HepG2 (cell line): ENCODE results near the gene PHRF1. TPM values are rescaled to one million over a fixed set of nuclear protein-coding genes. Genes with fewer than 3 reads are reported as not detected.

Experiments used
- ARNT ChIP-seq: fragments of 450-650 bp; IDR thresholded peaks from 2 replicates; pipeline ENCODE4 v1.6.1; 2017
- BRD4 ChIP-seq: sonication (generic); formaldehyde crosslinking; IDR thresholded peaks from 2 replicates; pipeline ENCODE4 v1.4.0; 2020; ENCODE audit warnings: missing genetic modification reagents
- CERS6 ChIP-seq: sonication (generic); formaldehyde crosslinking; IDR thresholded peaks from 2 replicates; pipeline ENCODE4 v1.5.0; 2020; ENCODE audit warnings: missing genetic modification reagents
- FLYWCH1 ChIP-seq: sonication (generic); formaldehyde crosslinking; IDR thresholded peaks from 2 replicates; pipeline ENCODE4 v1.8.1; 2023; ENCODE audit warnings: mild to moderate bottlenecking, missing genetic modification reagents
- FOXM1 ChIP-seq: sonication (generic); formaldehyde crosslinking; IDR thresholded peaks from 2 replicates; pipeline ENCODE4 v1.5.0; 2020; ENCODE audit warnings: missing genetic modification reagents
- KDM3A ChIP-seq: IDR thresholded peaks from 2 replicates; pipeline ENCODE4 v1.6.1; 2018; ENCODE audit warnings: low read depth, missing compliant biosample characterization
- NFE2 ChIP-seq: sonication (generic); formaldehyde crosslinking; IDR thresholded peaks from 2 replicates; pipeline ENCODE4 v1.4.0; 2020; ENCODE audit warnings: missing genetic modification reagents
- NR0B2 ChIP-seq: sonication (generic); formaldehyde crosslinking; IDR thresholded peaks from 2 replicates; pipeline ENCODE4 v1.4.0; 2020; ENCODE audit warnings: mild to moderate bottlenecking, missing genetic modification reagents
- RBAK ChIP-seq: sonication (generic); formaldehyde crosslinking; IDR thresholded peaks from 2 replicates; pipeline ENCODE4 v1.5.1; 2020; ENCODE audit warnings: mild to moderate bottlenecking, missing genetic modification reagents
- SIN3B ChIP-seq: fragments of 150-350 bp; IDR thresholded peaks from 2 replicates; pipeline ENCODE4 v1.6.1; 2014; ENCODE audit warnings: low read length
- SOX5 ChIP-seq: IDR thresholded peaks from 2 replicates; pipeline ENCODE4 v1.6.1; 2016; ENCODE audit warnings: borderline replicate concordance
- ZFP36L1 ChIP-seq: sonication (generic); formaldehyde crosslinking; IDR thresholded peaks from 2 replicates; pipeline ENCODE4 v1.8.0; 2022; ENCODE audit warnings: mild to moderate bottlenecking, missing genetic modification reagents, moderate library complexity
- ZNF160 ChIP-seq: sonication (generic); formaldehyde crosslinking; IDR thresholded peaks from 2 replicates; pipeline ENCODE4 v1.8.0; 2022; ENCODE audit warnings: mild to moderate bottlenecking, inconsistent platforms, missing genetic modification reagents
- ZNF207 ChIP-seq: fragments of 450-650 bp; IDR thresholded peaks from 2 replicates; pipeline ENCODE4 v1.6.1; 2016; ENCODE audit warnings: antibody characterized with exemption, borderline replicate concordance
- ZNF513 ChIP-seq: sonication (generic); formaldehyde crosslinking; conservative IDR thresholded peaks from 2 replicates; pipeline ENCODE4 v1.5.0; 2020; ENCODE audit warnings: missing genetic modification reagents
- ZNF577 ChIP-seq: sonication (generic); formaldehyde crosslinking; IDR thresholded peaks from 2 replicates; pipeline ENCODE4 v1.4.0; 2020; ENCODE audit warnings: mild to moderate bottlenecking, low read depth, missing genetic modification reagents, borderline replicate concordance
- ZNF607 ChIP-seq: sonication (generic); formaldehyde crosslinking; IDR thresholded peaks from 2 replicates; pipeline ENCODE4 v1.5.1; 2020; ENCODE audit warnings: missing genetic modification reagents, mild to moderate bottlenecking, borderline replicate concordance
- ZNF616 ChIP-seq: sonication (generic); formaldehyde crosslinking; IDR thresholded peaks from 2 replicates; pipeline ENCODE4 v1.5.0; 2020; ENCODE audit warnings: low read depth, mild to moderate bottlenecking, missing genetic modification reagents
- ZNF776 ChIP-seq: sonication (generic); formaldehyde crosslinking; IDR thresholded peaks from 2 replicates; pipeline ENCODE4 v1.4.0; 2020; ENCODE audit warnings: mild to moderate bottlenecking, missing genetic modification reagents
- ZNF878 ChIP-seq: sonication (generic); formaldehyde crosslinking; IDR thresholded peaks from 2 replicates; pipeline ENCODE4 v1.8.1; 2023; ENCODE audit warnings: mild to moderate bottlenecking, missing genetic modification reagents, moderate library complexity
- polyA plus RNA-seq, 8 experiments: library from polyadenylated mRNA; depleted of rRNA in 3 of 8; stranded (reverse) in 7 of 8; unstranded in 1 of 8; fragments of >200 nt; fragmentation: Illumina TruSeq in 4 of 8; extraction: Trizol in 4 of 8; gene quantifications; 2 replicates each; pipeline versions ENCODE4 v1.2.1 to v1.2.3, GENCODE V29; 2011 to 2016; ENCODE audit warnings: low read depth in 4 of 8, missing spikeins in 1 of 8, mixed read lengths in 1 of 8; ENCODE audit not compliant: insufficient read depth in 1 of 8
- total RNA-seq, 5 experiments: library from RNA; depleted of rRNA; stranded (reverse); fragments of >200 nt; fragmentation: Illumina TruSeq; extraction: Trizol; gene quantifications; 2 replicates each; pipeline ENCODE4 v1.2.3, GENCODE V29; 2016; ENCODE audit warnings: low read depth in 1 of 5
- TF ChIP-seq, protein P1 (sequence below): sonication (generic); formaldehyde crosslinking; IDR thresholded peaks from 2 replicates; pipeline ENCODE4 v1.5.1; 2020; ENCODE audit warnings: missing genetic modification reagents, mild to moderate bottlenecking, borderline replicate concordance
- TF ChIP-seq, protein P2 (sequence below): IDR thresholded peaks from 2 replicates; pipeline ENCODE4 v1.6.1; 2016; ENCODE audit warnings: control low read depth
- TF ChIP-seq, protein P3 (sequence below): sonication (generic); formaldehyde crosslinking; IDR thresholded peaks from 2 replicates; pipeline ENCODE4 v1.4.0; 2020; ENCODE audit warnings: missing genetic modification reagents

Gene PHRF1
- total and polyA plus RNA-seq, 2 of the 13 experiments (the other 11 are each of a cell fraction or from before 2014, with no cell fraction given) = 8.2 to 16.7 TPM

GRCh38 chr11:561148-562003 lies 14.9 kb upstream of the PHRF1 start (continued):
- TF ChIP-seq ZNF577 (no peak), CERS6 (CRISPR knock-in tag) (no peak), ZNF207 (no peak), SOX5 (CRISPR knock-in tag) (peak; percentile 61; the same call in 1 of the 2 replicates), ZNF878 (CRISPR knock-in tag) (0 out of 2 replicates have a peak, but pooled peaks have one; percentile 54), ZNF776 (CRISPR knock-in tag) (0 out of 2 replicates have a peak, but pooled peaks have one; percentile 19), ZNF160 (CRISPR knock-in tag) (no peak), ZNF513 (CRISPR knock-in tag) (no peak), ZNF616 (CRISPR knock-in tag) (no peak; the same call in 1 of the 2 replicates), ZFP36L1 (CRISPR knock-in tag) (no peak), ARNT (no peak), BRD4 (CRISPR knock-in tag) (no peak; the same call in 1 of the 2 replicates), ZNF607 (no peak), NFE2 (CRISPR knock-in tag) (no peak), SIN3B (no peak), RBAK (CRISPR knock-in tag) (no peak), FOXM1 (CRISPR knock-in tag) (no peak), KDM3A (CRISPR knock-in tag) (no peak), NR0B2 (CRISPR knock-in tag) (0 out of 2 replicates have a peak, but pooled peaks have one; percentile 24), FLYWCH1 (CRISPR knock-in tag) (0 out of 2 replicates have a peak, but pooled peaks have one; percentile 33)
- TF ChIP-seq, protein P1, sequence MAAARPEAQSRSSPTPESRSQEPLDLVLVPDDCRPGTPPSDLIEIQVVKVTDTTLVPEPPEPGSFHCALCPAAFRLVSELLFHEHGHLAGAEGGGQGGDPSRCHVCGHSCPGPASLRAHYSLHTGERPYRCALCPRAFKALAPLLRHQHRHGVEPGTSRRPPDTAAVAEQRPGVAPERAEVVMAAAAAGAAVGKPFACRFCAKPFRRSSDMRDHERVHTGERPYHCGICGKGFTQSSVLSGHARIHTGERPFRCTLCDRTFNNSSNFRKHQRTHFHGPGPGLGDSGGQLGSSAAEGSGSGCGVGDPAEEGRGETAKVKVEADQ = no peak
- TF ChIP-seq, protein P2, sequence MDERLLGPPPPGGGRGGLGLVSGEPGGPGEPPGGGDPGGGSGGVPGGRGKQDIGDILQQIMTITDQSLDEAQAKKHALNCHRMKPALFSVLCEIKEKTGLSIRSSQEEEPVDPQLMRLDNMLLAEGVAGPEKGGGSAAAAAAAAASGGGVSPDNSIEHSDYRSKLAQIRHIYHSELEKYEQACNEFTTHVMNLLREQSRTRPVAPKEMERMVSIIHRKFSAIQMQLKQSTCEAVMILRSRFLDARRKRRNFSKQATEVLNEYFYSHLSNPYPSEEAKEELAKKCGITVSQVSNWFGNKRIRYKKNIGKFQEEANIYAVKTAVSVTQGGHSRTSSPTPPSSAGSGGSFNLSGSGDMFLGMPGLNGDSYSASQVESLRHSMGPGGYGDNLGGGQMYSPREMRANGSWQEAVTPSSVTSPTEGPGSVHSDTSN (CRISPR knock-in tag) = no peak
- TF ChIP-seq, protein P3, sequence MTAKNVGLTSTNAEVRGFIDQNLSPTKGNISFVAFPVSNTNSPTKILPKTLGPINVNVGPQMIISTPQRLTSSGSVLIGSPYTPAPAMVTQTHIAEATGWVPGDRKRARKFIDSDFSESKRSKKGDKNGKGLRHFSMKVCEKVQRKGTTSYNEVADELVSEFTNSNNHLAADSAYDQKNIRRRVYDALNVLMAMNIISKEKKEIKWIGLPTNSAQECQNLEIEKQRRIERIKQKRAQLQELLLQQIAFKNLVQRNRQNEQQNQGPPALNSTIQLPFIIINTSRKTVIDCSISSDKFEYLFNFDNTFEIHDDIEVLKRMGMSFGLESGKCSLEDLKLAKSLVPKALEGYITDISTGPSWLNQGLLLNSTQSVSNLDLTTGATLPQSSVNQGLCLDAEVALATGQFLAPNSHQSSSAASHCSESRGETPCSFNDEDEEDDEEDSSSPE = peak; percentile 47; the same call in 1 of the 2 replicates
